HepG2 (cell line): ENCODE measurements around the gene ARL10. TPM values are rescaled to one million over a fixed set of nuclear protein-coding genes. Genes with fewer than 3 reads are reported as not detected.

Experiments
- ATAC-seq: fragments of 200-7000 bp; cut with Tn5 transposase; 3 replicates; pipeline ENCODE4 v1.9.1; 2020; ENCODE audit warnings: mild to moderate bottlenecking, moderate library complexity
- BruUV-seq: library from RNA; stranded (reverse); fragments of 400-500 nt; replicated peaks from 2 replicates; lab custom pipeline; 2021; lab: Mats Ljungman, UMichigan
- CTCF ChIA-PET: fragments of 300-600 bp; formaldehyde crosslinking; extraction: SDS; loops from one replicate; lab custom pipeline; 2021; ENCODE audit warnings: low total read pairs, inconsistent platforms, low intra/inter-chr PET ratio; lab: Yijun Ruan, JAX
- POLR2A ChIA-PET: fragments of 350-600 bp; sonication (Branson Sonifier 250); formaldehyde crosslinking; loops from one replicate; lab custom pipeline; 2020; ENCODE audit warnings: antibody characterized with exemption, inconsistent platforms; lab: Yijun Ruan, JAX
- DNase-seq: peaks from one replicate; pipeline ENCODE4 v3.0.0-alpha.2; 2015; ENCODE audit warnings: low spot score
- FAIRE-seq: peaks from 3 replicates; lab custom pipeline; 2011; peaks lifted over from hg19 to GRCh38; lab: Jason Lieb, UNC
- H2AFZ ChIP-seq: one replicate; pipeline ENCODE4 v1.6.1; 2011; ENCODE audit warnings: low read length, inconsistent platforms
- H3K27ac ChIP-seq: fragments of 300-600 bp; 3 replicates; pipeline ENCODE4 v1.8.0; 2011; ENCODE audit warnings: mixed run types, mild to moderate bottlenecking, mixed read lengths, low read length, inconsistent platforms; ENCODE audit not compliant: insufficient read depth; ENCODE audit errors: extremely low read length
- H3K27me3 ChIP-seq, 2 experiments: fragments of 200-600 bp in 1 of 2; 2 replicates in 1 of 2; 3 replicates in 1 of 2; pipeline versions ENCODE4 v1.6.0 to v1.8.0; 2011; ENCODE audit warnings: low read length in 2 of 2, mild to moderate bottlenecking in 2 of 2, moderate library complexity in 2 of 2, inconsistent platforms in 1 of 2; ENCODE audit not compliant: insufficient read depth in 2 of 2, control insufficient read depth in 1 of 2
- H3K36me3 ChIP-seq, 2 experiments: fragments of 200-600 bp in 1 of 2; replicated peaks in 1 of 2; 2 replicates in 1 of 2; 3 replicates in 1 of 2; pipeline versions ENCODE4 v1.5.1 to v1.8.0; 2011; ENCODE audit warnings: low read length in 2 of 2, inconsistent platforms in 1 of 2; ENCODE audit not compliant: insufficient read depth in 2 of 2, control insufficient read depth in 1 of 2
- H3K4me1 ChIP-seq: 2 replicates; pipeline ENCODE4 v1.5.1; 2012; ENCODE audit warnings: low read length, inconsistent platforms; ENCODE audit not compliant: insufficient read depth
- H3K4me2 ChIP-seq: 2 replicates; pipeline ENCODE4 v1.6.0; 2011; ENCODE audit warnings: low read depth, low read length, inconsistent platforms
- H3K4me3 ChIP-seq, 3 experiments: fragments of 200-600 bp in 1 of 3; sonication (generic), shearing (Covaris generic) in 1 of 3; replicated peaks in 1 of 3; 2 replicates each; pipeline ENCODE4 v1.5.1; 2011 to 2016; ENCODE audit warnings: low read length in 3 of 3, inconsistent platforms in 2 of 3, low read depth in 2 of 3, mild to moderate bottlenecking in 2 of 3, control low read depth in 1 of 3, mixed read lengths in 1 of 3; ENCODE audit not compliant: insufficient read depth in 1 of 3
- H3K79me2 ChIP-seq: one replicate; pipeline ENCODE4 v1.6.1; 2011; ENCODE audit warnings: low read length, inconsistent platforms; ENCODE audit not compliant: insufficient read depth
- H3K9ac ChIP-seq: 2 replicates; pipeline ENCODE4 v1.6.0; 2011; ENCODE audit warnings: mild to moderate bottlenecking, low read depth, low read length, inconsistent platforms; ENCODE audit not compliant: insufficient read depth
- H3K9me3 ChIP-seq: 2 replicates; pipeline ENCODE4 v1.5.1; 2012; ENCODE audit warnings: mild to moderate bottlenecking, low read length
- H4K20me1 ChIP-seq: 2 replicates; pipeline ENCODE4 v1.6.0; 2011; ENCODE audit warnings: inconsistent platforms, mild to moderate bottlenecking, low read length, moderate library complexity; ENCODE audit not compliant: insufficient read depth
- AHDC1 ChIP-seq: sonication (generic); formaldehyde crosslinking; IDR thresholded peaks from 2 replicates; pipeline ENCODE4 v1.5.1; 2020; ENCODE audit warnings: mild to moderate bottlenecking, missing genetic modification reagents, borderline replicate concordance
- CHD4 ChIP-seq: fragments of 200-600 bp; sonication (generic); IDR thresholded peaks from 2 replicates; pipeline ENCODE4 v1.7.0; 2017; ENCODE audit warnings: mild to moderate bottlenecking, low read length, borderline replicate concordance
- HNRNPUL1 ChIP-seq: fragments of 200-400 bp; formaldehyde crosslinking; IDR thresholded peaks from 2 replicates; pipeline ENCODE4 v1.6.1; 2017; ENCODE audit warnings: low read depth, mild to moderate bottlenecking, low read length, moderate library complexity
- MXI1 ChIP-seq: IDR thresholded peaks from 3 replicates; pipeline ENCODE4 v1.6.1; 2012; ENCODE audit warnings: low read depth, low read length, inconsistent platforms, borderline replicate concordance
- NCOR1 ChIP-seq: fragments of 200-600 bp; sonication (generic); IDR thresholded peaks from 2 replicates; pipeline ENCODE4 v1.7.0; 2017; ENCODE audit warnings: antibody characterized with exemption, low read length, borderline replicate concordance
- RORA ChIP-seq: sonication (generic); formaldehyde crosslinking; IDR thresholded peaks from 2 replicates; pipeline ENCODE4 v1.5.0; 2020; ENCODE audit warnings: mild to moderate bottlenecking, missing genetic modification reagents, moderate library complexity
- SNAI1 ChIP-seq: sonication (generic); formaldehyde crosslinking; IDR thresholded peaks from 2 replicates; pipeline ENCODE4 v1.5.0; 2020; ENCODE audit warnings: mild to moderate bottlenecking, missing genetic modification reagents, borderline replicate concordance
- ZMYM3 ChIP-seq: sonication (generic); formaldehyde crosslinking; IDR thresholded peaks from 2 replicates; pipeline ENCODE4 v1.5.1; 2020; ENCODE audit warnings: mild to moderate bottlenecking, missing genetic modification reagents
- ZNF124 ChIP-seq: sonication (generic); formaldehyde crosslinking; IDR thresholded peaks from 2 replicates; pipeline ENCODE4 v1.4.0; 2020; ENCODE audit warnings: missing genetic modification reagents
- ZNF430 ChIP-seq: sonication (generic); formaldehyde crosslinking; IDR thresholded peaks from 2 replicates; pipeline ENCODE4 v1.9.0; 2021; ENCODE audit warnings: mild to moderate bottlenecking, missing genetic modification reagents
- ZNF780A ChIP-seq: sonication (generic); formaldehyde crosslinking; IDR thresholded peaks from 2 replicates; pipeline ENCODE4 v1.8.0; 2022; ENCODE audit warnings: mild to moderate bottlenecking, missing genetic modification reagents, moderate library complexity
- ZNF782 ChIP-seq: sonication (generic); formaldehyde crosslinking; IDR thresholded peaks from 2 replicates; pipeline ENCODE4 v1.4.0; 2020; ENCODE audit warnings: missing genetic modification reagents, mild to moderate bottlenecking, borderline replicate concordance
- WGBS: methylation state at CpG from one replicate; pipeline ENCODE4 v1.1.6; 2017; ENCODE audit warnings: low lambda C conversion rate; 5-methylcytosine and 5-hydroxymethylcytosine counted together
- in situ Hi-C: cut with HindIII; loops from 2 replicates; pipeline ENCODE4 v1.10.0; 2017; ENCODE audit warnings: low pct_unique_long_range_greater_than_20kb; ENCODE audit not compliant: extremely low pct_ligation_motif_present
- intact Hi-C: fragments of 100-400 bp; cut with micrococcal nuclease; formaldehyde crosslinking; loops from one replicate; pipeline ENCODE4 v1.10.0; 2022; ENCODE audit not compliant: unreplicated experiment
- polyA plus RNA-seq, 8 experiments: library from polyadenylated mRNA; depleted of rRNA in 3 of 8; stranded (reverse) in 7 of 8; unstranded in 1 of 8; fragments of >200 nt; fragmentation: Illumina TruSeq in 4 of 8; extraction: Trizol in 4 of 8; gene quantifications; 2 replicates each; pipeline versions ENCODE4 v1.2.1 to v1.2.3, GENCODE V29; 2011 to 2016; ENCODE audit warnings: low read depth in 4 of 8, missing spikeins in 1 of 8, mixed read lengths in 1 of 8; ENCODE audit not compliant: insufficient read depth in 1 of 8
- total RNA-seq, 5 experiments: library from RNA; depleted of rRNA; stranded (reverse); fragments of >200 nt; fragmentation: Illumina TruSeq; extraction: Trizol; gene quantifications; 2 replicates each; pipeline ENCODE4 v1.2.3, GENCODE V29; 2016; ENCODE audit warnings: low read depth in 1 of 5
- TF ChIP-seq, protein P1 (sequence below): sonication (generic); formaldehyde crosslinking; IDR thresholded peaks from 2 replicates; pipeline ENCODE4 v1.4.0; 2020; ENCODE audit warnings: missing genetic modification reagents, borderline replicate concordance
- TF ChIP-seq, protein P2 (sequence below): sonication (generic); formaldehyde crosslinking; IDR thresholded peaks from 2 replicates; pipeline ENCODE4 v1.8.1; 2023; ENCODE audit warnings: mild to moderate bottlenecking, missing genetic modification reagents, borderline replicate concordance
- TF ChIP-seq, protein P3 (sequence below): sonication (generic); formaldehyde crosslinking; IDR thresholded peaks from 2 replicates; pipeline ENCODE4 v1.5.0; 2020; ENCODE audit warnings: missing genetic modification reagents

The ARL10 gene
- total and polyA plus RNA-seq, 2 of the 13 experiments (the other 11 are each of a cell fraction or from before 2014, with no cell fraction given) = 0.18 to 0.50 TPM

- no peaks in the 10 kb centered on the region for H3K9me3 ChIP-seq
- 0 out of 2 replicates have a peak, but pooled peaks have one; percentile 15 for TF ChIP-seq CHD4
- no peak for TF ChIP-seq MXI1
- TF ChIP-seq ZNF124 (CRISPR knock-in tag) = no peak
- no peak for TF ChIP-seq SNAI1 (CRISPR knock-in tag)
- TF ChIP-seq, protein P1, sequence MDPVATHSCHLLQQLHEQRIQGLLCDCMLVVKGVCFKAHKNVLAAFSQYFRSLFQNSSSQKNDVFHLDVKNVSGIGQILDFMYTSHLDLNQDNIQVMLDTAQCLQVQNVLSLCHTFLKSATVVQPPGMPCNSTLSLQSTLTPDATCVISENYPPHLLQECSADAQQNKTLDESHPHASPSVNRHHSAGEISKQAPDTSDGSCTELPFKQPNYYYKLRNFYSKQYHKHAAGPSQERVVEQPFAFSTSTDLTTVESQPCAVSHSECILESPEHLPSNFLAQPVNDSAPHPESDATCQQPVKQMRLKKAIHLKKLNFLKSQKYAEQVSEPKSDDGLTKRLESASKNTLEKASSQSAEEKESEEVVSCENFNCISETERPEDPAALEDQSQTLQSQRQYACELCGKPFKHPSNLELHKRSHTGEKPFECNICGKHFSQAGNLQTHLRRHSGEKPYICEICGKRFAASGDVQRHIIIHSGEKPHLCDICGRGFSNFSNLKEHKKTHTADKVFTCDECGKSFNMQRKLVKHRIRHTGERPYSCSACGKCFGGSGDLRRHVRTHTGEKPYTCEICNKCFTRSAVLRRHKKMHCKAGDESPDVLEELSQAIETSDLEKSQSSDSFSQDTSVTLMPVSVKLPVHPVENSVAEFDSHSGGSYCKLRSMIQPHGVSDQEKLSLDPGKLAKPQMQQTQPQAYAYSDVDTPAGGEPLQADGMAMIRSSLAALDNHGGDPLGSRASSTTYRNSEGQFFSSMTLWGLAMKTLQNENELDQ (CRISPR knock-in tag) = no peak
- TF ChIP-seq, protein P2, sequence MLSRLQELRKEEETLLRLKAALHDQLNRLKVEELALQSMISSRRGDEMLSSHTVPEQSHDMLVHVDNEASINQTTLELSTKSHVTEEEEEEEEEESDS (CRISPR knock-in tag) = no peak
- no peak for TF ChIP-seq RORA (CRISPR knock-in tag)
- TF ChIP-seq AHDC1 = no peak
- no peak for TF ChIP-seq NCOR1
- TF ChIP-seq HNRNPUL1 = no peak
- TF ChIP-seq ZNF430 (CRISPR knock-in tag) = no peak
- TF ChIP-seq ZNF780A (CRISPR knock-in tag) = no peak
- TF ChIP-seq ZMYM3 = no peak
- TF ChIP-seq ZNF782 = no peak
- TF ChIP-seq, protein P3, sequence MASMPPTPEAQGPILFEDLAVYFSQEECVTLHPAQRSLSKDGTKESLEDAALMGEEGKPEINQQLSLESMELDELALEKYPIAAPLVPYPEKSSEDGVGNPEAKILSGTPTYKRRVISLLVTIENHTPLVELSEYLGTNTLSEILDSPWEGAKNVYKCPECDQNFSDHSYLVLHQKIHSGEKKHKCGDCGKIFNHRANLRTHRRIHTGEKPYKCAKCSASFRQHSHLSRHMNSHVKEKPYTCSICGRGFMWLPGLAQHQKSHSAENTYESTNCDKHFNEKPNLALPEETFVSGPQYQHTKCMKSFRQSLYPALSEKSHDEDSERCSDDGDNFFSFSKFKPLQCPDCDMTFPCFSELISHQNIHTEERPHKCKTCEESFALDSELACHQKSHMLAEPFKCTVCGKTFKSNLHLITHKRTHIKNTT (CRISPR knock-in tag) = no peak
These were observed 22.2 kb downstream of the ARL10 start for GRCh38 chr5:176387384-176387925.

More at GRCh38 chr5:176387384-176387925, 22.2 kb downstream of the ARL10 start:
- Histone ChIP-seq H3K36me3 (peaks cover 13 to 45% of the 10 kb centered on the region in 2 experiments), H3K27me3 (no peaks in the 10 kb centered on the region; a peak in 1 of 5 replicates), H3K9ac (peak overlapping the region; percentile 97), H2AFZ (no peak overlapping the region), H3K4me3 (peak overlapping the region; percentile 71 to 93 (median 92)), H3K4me2 (peak overlapping the region; percentile 89), H3K27ac (peak overlapping the region; percentile 99), H3K4me1 (peaks cover 31% of the 10 kb centered on the region), H4K20me1 (peaks cover 11% of the 10 kb centered on the region; the same call in 1 of the 2 replicates), H3K79me2 (peaks cover 42% of the 10 kb centered on the region)
- no peak for ATAC-seq
- no TSS peak for BruUV-seq
- intact Hi-C loops = no loop called here
- CTCF ChIA-PET = no interaction called here
- POLR2A ChIA-PET = interaction anchor here (1.0 to 2.3 kb wide), 5 partner anchors 26 to 156 kb away, joined by 3 to 31 read pairs (median 4); partner anchors contain the start of genes KIAA1191 and RNF44
- WGBS = 29% methylated on average over 8 of the region's 8 CpGs
- DNase-seq = no peak
- in situ Hi-C loops = no loop called here
- no peak for FAIRE-seq
